HepG2 (cell line): ENCODE measurements around the gene RBL1.
"Not testable (repeated sequence)": the region's sequence is repeated elsewhere in the genome, so short reads cannot be mapped to it uniquely, and the experiment has no call there.

Experiments
- CBFB ChIP-seq: sonication (generic); formaldehyde crosslinking; IDR thresholded peaks from 2 replicates; pipeline ENCODE4 v1.4.0; 2020; ENCODE audit warnings: missing genetic modification reagents
- CREB1 ChIP-seq, 2 experiments: fragments of 450-650 bp in 1 of 2; IDR thresholded peaks; 2 replicates each; pipeline ENCODE4 v1.6.1; 2016 to 2017; ENCODE audit warnings: control low read depth in 1 of 2, mild to moderate bottlenecking in 1 of 2, missing compliant biosample characterization in 1 of 2, missing genetic modification characterization in 1 of 2
- CTCF ChIP-seq: sonication (generic); formaldehyde crosslinking; IDR thresholded peaks from 2 replicates; pipeline ENCODE4 v1.5.0; 2020; ENCODE audit warnings: mild to moderate bottlenecking, missing genetic modification reagents, moderate library complexity
- FOXK2 ChIP-seq: fragments of 450-650 bp; IDR thresholded peaks from 2 replicates; pipeline ENCODE4 v1.6.1; 2016
- IRF1 ChIP-seq: sonication (generic); formaldehyde crosslinking; IDR thresholded peaks from 2 replicates; pipeline ENCODE4 v1.4.0; 2020; ENCODE audit warnings: low read depth, mild to moderate bottlenecking, missing genetic modification reagents
- ZNF510 ChIP-seq: sonication (generic); formaldehyde crosslinking; IDR thresholded peaks from 2 replicates; pipeline ENCODE4 v1.4.0; 2020; ENCODE audit warnings: low read depth, mild to moderate bottlenecking, missing genetic modification reagents
- ZNF770 ChIP-seq: sonication (generic); formaldehyde crosslinking; IDR thresholded peaks from 2 replicates; pipeline ENCODE4 v1.5.0; 2020; ENCODE audit warnings: mild to moderate bottlenecking, missing genetic modification reagents
- TF ChIP-seq, protein P1 (sequence below): sonication (generic); formaldehyde crosslinking; IDR thresholded peaks from 2 replicates; pipeline ENCODE4 v1.4.0; 2020; ENCODE audit warnings: missing genetic modification reagents

GRCh38 chr20:37001634-37002033, 94.2 kb downstream of the RBL1 start:
- TF ChIP-seq IRF1 (CRISPR knock-in tag); FOXK2; CREB1 (IDR thresholded peaks at IDR 0.05); CREB1 (CRISPR knock-in tag; IDR thresholded peaks at IDR 0.05); ZNF510; ZNF770 (CRISPR knock-in tag); CTCF; CBFB (CRISPR knock-in tag): not testable (repeated sequence)
- TF ChIP-seq, protein P1, sequence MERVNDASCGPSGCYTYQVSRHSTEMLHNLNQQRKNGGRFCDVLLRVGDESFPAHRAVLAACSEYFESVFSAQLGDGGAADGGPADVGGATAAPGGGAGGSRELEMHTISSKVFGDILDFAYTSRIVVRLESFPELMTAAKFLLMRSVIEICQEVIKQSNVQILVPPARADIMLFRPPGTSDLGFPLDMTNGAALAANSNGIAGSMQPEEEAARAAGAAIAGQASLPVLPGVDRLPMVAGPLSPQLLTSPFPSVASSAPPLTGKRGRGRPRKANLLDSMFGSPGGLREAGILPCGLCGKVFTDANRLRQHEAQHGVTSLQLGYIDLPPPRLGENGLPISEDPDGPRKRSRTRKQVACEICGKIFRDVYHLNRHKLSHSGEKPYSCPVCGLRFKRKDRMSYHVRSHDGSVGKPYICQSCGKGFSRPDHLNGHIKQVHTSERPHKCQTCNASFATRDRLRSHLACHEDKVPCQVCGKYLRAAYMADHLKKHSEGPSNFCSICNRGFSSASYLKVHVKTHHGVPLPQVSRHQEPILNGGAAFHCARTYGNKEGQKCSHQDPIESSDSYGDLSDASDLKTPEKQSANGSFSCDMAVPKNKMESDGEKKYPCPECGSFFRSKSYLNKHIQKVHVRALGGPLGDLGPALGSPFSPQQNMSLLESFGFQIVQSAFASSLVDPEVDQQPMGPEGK (CRISPR knock-in tag): not testable (repeated sequence)
